Kidney (tissue), 14 donors: ENCODE measurements around the gene TAOK1. TPM values are rescaled to one million over a fixed set of nuclear protein-coding genes. Genes with fewer than 3 reads are reported as not detected.

Experiments used
- DNase-seq, 5 donors: peaks; one replicate each; pipeline ENCODE4 v3.0.0-alpha.2; 2013 to 2020
- FAIRE-seq: peaks from 2 replicates; lab custom pipeline; 2012; peaks lifted over from hg19 to GRCh38; lab: Jason Lieb, UNC
- H3K27ac ChIP-seq, 2 donors: one replicate each; pipeline ENCODE4 v1.7.0; 2013; ENCODE audit warnings: low read depth in 2 of 2, low read length in 2 of 2, inconsistent platforms in 1 of 2
- H3K27me3 ChIP-seq: one replicate; pipeline ENCODE4 v1.7.1; 2013; ENCODE audit warnings: low read length, inconsistent platforms; ENCODE audit not compliant: control insufficient read depth, insufficient read depth
- H3K36me3 ChIP-seq, 3 donors: one replicate each; pipeline versions ENCODE4 v1.7.0 to v1.7.1; 2013; ENCODE audit warnings: low read length in 3 of 3, control low read depth in 1 of 3, inconsistent platforms in 1 of 3; ENCODE audit not compliant: insufficient read depth in 3 of 3, control insufficient read depth in 2 of 3
- H3K4me1 ChIP-seq, 3 donors: one replicate each; pipeline versions ENCODE4 v1.7.0 to v1.7.1; 2013; ENCODE audit warnings: low read length in 3 of 3, inconsistent platforms in 1 of 3, low read depth in 1 of 3; ENCODE audit not compliant: control insufficient read depth in 2 of 3, insufficient read depth in 2 of 3
- H3K4me3 ChIP-seq, 3 donors: one replicate each; pipeline versions ENCODE4 v1.7.0 to v1.8.1; 2013; ENCODE audit warnings: low read length in 3 of 3, control low read depth in 1 of 3, inconsistent platforms in 1 of 3
- H3K9ac ChIP-seq, 3 donors: one replicate each; pipeline versions ENCODE4 v1.7.0 to v1.7.1; 2013; ENCODE audit warnings: low read length in 3 of 3, control low read depth in 1 of 3, inconsistent platforms in 1 of 3
- H3K9me3 ChIP-seq, 3 donors: one replicate each; pipeline versions ENCODE4 v1.7.0 to v1.7.1; 2013; ENCODE audit warnings: low read length in 3 of 3, control low read depth in 1 of 3, inconsistent platforms in 1 of 3; ENCODE audit not compliant: control insufficient read depth in 2 of 3, insufficient read depth in 1 of 3
- intact Hi-C: fragments of 100-400 bp; cut with DNase I; formaldehyde crosslinking; loops from one replicate; pipeline ENCODE4 v1.11.1; 2022
- polyA plus RNA-seq: library from polyadenylated mRNA; stranded (reverse); fragments of 350-450 nt; fragmentation: Illumina TruSeq; extraction: RNeasy Lipid Tissue Mini Kit (QIAGEN cat#74804); gene quantifications from one replicate; pipeline ENCODE4 v1.2.3, GENCODE V29; 2014; ENCODE audit warnings: low read depth, low replicate concordance; ENCODE audit not compliant: insufficient read depth
- total RNA-seq: library from RNA; stranded (reverse); fragmentation: NEBNext Ultra II Directional; extraction: Animal tissue kit (Norgen Biotek cat#: 25700); gene quantifications from one replicate; pipeline ENCODE4 v1.2.1, GENCODE V29; 2021
- TF ChIP-seq, protein P1 (sequence below): IDR thresholded peaks from 3 replicates; pipeline ENCODE4 v1.5.1; 2012; ENCODE audit warnings: mild to moderate bottlenecking, moderate library complexity, borderline replicate concordance; ENCODE audit not compliant: insufficient read depth; ENCODE audit errors: extremely low read depth
- donor health status: control.
- donor health status: control.
- donor health status: control.
- donor health status: control.
- donor health status: control.
- donor health status: DM: yes; HTN: yes; CAD: no.
- donor health status: Normal renal cell carcinoma (clear cell type).

The TAOK1 gene
- total and polyA plus RNA-seq, 2 donors from 2014 or later, result 5.0 to 74.9 TPM

DNA sequence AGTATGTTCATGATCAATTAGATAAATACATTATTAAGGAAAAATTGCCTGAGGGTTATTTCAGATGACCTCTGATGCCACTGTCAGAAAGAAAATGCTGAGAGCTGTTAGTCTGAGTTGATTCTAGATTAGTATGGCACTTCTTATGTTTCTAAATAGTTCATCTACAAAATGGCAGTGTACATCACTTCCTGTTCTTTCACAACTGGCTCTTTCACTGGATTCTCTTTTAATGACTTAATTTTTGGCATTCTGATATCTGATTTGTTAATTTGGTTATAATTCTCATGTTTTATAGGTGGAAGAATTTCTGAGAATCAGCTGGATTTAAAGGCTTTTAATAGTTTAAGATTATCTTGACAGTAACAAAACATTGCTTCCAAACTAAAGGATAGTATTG is 3.3 kb downstream of the TAOK1 start:
- Histone ChIP-seq H3K27ac (no peak overlapping the region), H3K4me1 (peaks cover 0 to 9% (median 2%) of the 10 kb centered on the region in 3 donors), H3K9me3 (no peaks in the 10 kb centered on the region), H3K9ac (no peak overlapping the region), H3K4me3 (no peak overlapping the region), H3K27me3 (no peaks in the 10 kb centered on the region), H3K36me3 (no peaks in the 10 kb centered on the region)
- intact Hi-C loops, result no loop called here
- no peak for FAIRE-seq
- TF ChIP-seq, protein P1, sequence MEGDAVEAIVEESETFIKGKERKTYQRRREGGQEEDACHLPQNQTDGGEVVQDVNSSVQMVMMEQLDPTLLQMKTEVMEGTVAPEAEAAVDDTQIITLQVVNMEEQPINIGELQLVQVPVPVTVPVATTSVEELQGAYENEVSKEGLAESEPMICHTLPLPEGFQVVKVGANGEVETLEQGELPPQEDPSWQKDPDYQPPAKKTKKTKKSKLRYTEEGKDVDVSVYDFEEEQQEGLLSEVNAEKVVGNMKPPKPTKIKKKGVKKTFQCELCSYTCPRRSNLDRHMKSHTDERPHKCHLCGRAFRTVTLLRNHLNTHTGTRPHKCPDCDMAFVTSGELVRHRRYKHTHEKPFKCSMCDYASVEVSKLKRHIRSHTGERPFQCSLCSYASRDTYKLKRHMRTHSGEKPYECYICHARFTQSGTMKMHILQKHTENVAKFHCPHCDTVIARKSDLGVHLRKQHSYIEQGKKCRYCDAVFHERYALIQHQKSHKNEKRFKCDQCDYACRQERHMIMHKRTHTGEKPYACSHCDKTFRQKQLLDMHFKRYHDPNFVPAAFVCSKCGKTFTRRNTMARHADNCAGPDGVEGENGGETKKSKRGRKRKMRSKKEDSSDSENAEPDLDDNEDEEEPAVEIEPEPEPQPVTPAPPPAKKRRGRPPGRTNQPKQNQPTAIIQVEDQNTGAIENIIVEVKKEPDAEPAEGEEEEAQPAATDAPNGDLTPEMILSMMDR, result no peak
- DNase-seq, result no peak

DNA sequence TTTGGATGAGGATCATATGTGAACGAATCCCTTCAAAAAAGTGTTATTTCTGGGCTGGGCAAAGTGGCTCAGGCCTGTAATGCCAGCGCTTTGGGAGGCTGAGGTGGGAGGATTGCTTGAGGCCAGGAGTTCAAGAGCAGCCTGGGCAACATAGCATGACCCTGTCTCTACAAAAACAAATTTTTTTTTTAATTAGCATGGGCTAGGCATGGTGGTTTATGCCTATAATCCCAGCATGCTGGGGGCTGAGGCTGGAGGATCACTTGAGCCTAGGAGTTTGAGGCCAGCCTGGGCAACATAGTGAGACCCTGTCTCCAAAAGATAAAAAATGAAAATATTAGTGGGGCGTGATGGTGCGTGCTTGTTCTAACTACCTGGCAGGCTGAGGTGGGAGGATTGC is 4.6 kb downstream of the TAOK1 start:
- peaks cover 0 to 4% (median 0%) of the 10 kb centered on the region in 3 donors for H3K36me3 ChIP-seq
- FAIRE-seq, result no peak
- H3K9ac ChIP-seq, result no peak overlapping the region
- H3K4me1 ChIP-seq, result peaks cover 0 to 9% (median 2%) of the 10 kb centered on the region in 3 donors
- H3K27me3 ChIP-seq, result no peaks in the 10 kb centered on the region
- H3K27ac ChIP-seq, result no peak overlapping the region
- H3K4me3 ChIP-seq, result no peak overlapping the region
- DNase-seq, result no peak
- TF ChIP-seq, protein P1, result no peak
- H3K9me3 ChIP-seq, result no peaks in the 10 kb centered on the region
- intact Hi-C loops, result no loop called here

DNA sequence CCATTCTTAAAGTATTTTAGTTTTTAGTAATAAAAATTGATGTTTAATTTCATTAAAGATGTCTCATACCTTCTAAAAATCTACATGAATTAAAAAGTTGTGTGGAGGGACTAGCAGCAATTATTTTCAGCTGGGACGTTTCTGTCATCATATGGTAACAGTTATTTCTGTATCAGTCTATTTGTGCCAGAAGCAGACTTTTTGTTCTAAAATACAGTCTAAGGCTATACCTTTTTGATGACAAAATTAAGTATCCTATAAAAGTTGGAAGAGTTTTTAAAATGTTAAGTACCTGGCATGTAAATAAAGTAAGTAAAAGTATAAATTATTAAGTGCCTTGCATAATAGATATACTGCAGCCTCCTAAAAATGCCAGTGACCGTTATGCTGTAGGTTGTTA is 5.9 kb downstream of the TAOK1 start:
- no peaks in the 10 kb centered on the region for H3K9me3 ChIP-seq
- DNase-seq, result no peak

More for the DNA sequence above, 5.9 kb downstream of the TAOK1 start:
- Histone ChIP-seq H3K9ac (no peak overlapping the region), H3K27me3 (no peaks in the 10 kb centered on the region), H3K36me3 (peaks cover 0 to 4% (median 0%) of the 10 kb centered on the region in 3 donors), H3K4me1 (peaks cover 0 to 9% (median 2%) of the 10 kb centered on the region in 3 donors), H3K27ac (no peak overlapping the region), H3K4me3 (no peak overlapping the region)
- intact Hi-C loops, result no loop called here
- no peak for FAIRE-seq
- TF ChIP-seq, protein P1, result no peak
